K562 (cell line): ENCODE data around the gene VILL. TPM values are rescaled to one million over a fixed set of nuclear protein-coding genes. Genes with fewer than 3 reads are reported as not detected.
A peak's percentile ranks its signal among the peaks of the same experiment; 100 is the strongest.

Source experiments
- ATAC-seq: fragments of 200-7000 bp; cut with Tn5 transposase; 3 replicates; pipeline ENCODE4 v1.9.1; 2020; ENCODE audit warnings: moderate library complexity
- BruUV-seq: library from RNA; stranded (reverse); fragments of 400-500 nt; replicated peaks from 2 replicates; lab custom pipeline; 2021; lab: Mats Ljungman, UMichigan
- CTCF ChIA-PET: fragments of 300-600 bp; formaldehyde crosslinking; extraction: SDS; loops from one replicate; lab custom pipeline; 2021; ENCODE audit warnings: low intra/inter-chr PET ratio; lab: Yijun Ruan, JAX
- POLR2A ChIA-PET: fragments of 300-600, 350-650 bp; sonication (Branson Sonifier 250); formaldehyde crosslinking; extraction: SDS; loops from one replicate; lab custom pipeline; 2021; ENCODE audit warnings: antibody characterized with exemption, inconsistent platforms; lab: Yijun Ruan, JAX
- DNase-seq, 4 experiments: peaks; one replicate each; pipeline versions ENCODE4 v3.0.0 to v3.0.0-alpha.2; 2011 to 2018; ENCODE audit warnings: low spot score in 3 of 4, mixed read lengths in 3 of 4; ENCODE audit errors: extremely low read depth in 1 of 4
- FAIRE-seq: peaks from 2 replicates; lab custom pipeline; 2011; peaks lifted over from hg19 to GRCh38; lab: Jason Lieb, UNC
- H2AFZ ChIP-seq: 2 replicates; pipeline ENCODE4 v1.6.0; 2011; ENCODE audit warnings: low read depth, low read length, control low read depth, inconsistent platforms
- H3K27ac ChIP-seq: fragments of 200-600 bp; 3 replicates; pipeline ENCODE4 v1.8.0; 2011; ENCODE audit warnings: low read depth, mild to moderate bottlenecking, control low read depth, inconsistent platforms, low read length, moderate library complexity, mixed read lengths; ENCODE audit errors: extremely low read depth
- H3K27me3 ChIP-seq, 2 experiments: fragments of 300-600 bp in 1 of 2; 2 replicates in 1 of 2; 3 replicates in 1 of 2; pipeline versions ENCODE4 v1.6.0 to v1.8.0; 2011; ENCODE audit warnings: inconsistent platforms in 2 of 2, low read length in 2 of 2, mild to moderate bottlenecking in 1 of 2, mixed read lengths in 1 of 2, moderate library complexity in 1 of 2; ENCODE audit not compliant: control insufficient read depth in 2 of 2, insufficient read depth in 2 of 2
- H3K36me3 ChIP-seq: fragments of 300-600 bp; 3 replicates; pipeline ENCODE4 v1.8.0; 2011; ENCODE audit warnings: mild to moderate bottlenecking, low read length, inconsistent platforms; ENCODE audit not compliant: control insufficient read depth, insufficient read depth
- H3K4me1 ChIP-seq, 2 experiments: fragments of 200-600 bp in 1 of 2; replicated peaks in 1 of 2; 2 replicates in 1 of 2; 3 replicates in 1 of 2; pipeline versions ENCODE4 v1.5.1 to v1.8.0; 2011; ENCODE audit warnings: inconsistent platforms in 2 of 2, low read length in 2 of 2, mild to moderate bottlenecking in 1 of 2, mixed read lengths in 1 of 2, moderate library complexity in 1 of 2; ENCODE audit not compliant: control insufficient read depth in 2 of 2, insufficient read depth in 2 of 2
- H3K4me2 ChIP-seq: 2 replicates; pipeline ENCODE4 v1.6.1; 2011; ENCODE audit warnings: low read length, control low read depth, inconsistent platforms, mixed read lengths; ENCODE audit not compliant: insufficient read depth
- H3K4me3 ChIP-seq: fragments of 200-600 bp; sonication (generic), shearing (Covaris generic); 2 replicates; pipeline ENCODE4 v1.5.1; 2016; ENCODE audit warnings: control low read depth, inconsistent platforms
- H3K79me2 ChIP-seq: fragments of 200-600 bp; 3 replicates; pipeline ENCODE4 v1.8.0; 2011; ENCODE audit warnings: low read length, inconsistent platforms; ENCODE audit not compliant: control insufficient read depth, insufficient read depth
- H3K9ac ChIP-seq, 2 experiments: 2 replicates each; pipeline versions ENCODE4 v1.6.0 to v1.6.1; 2011; ENCODE audit warnings: low read depth in 2 of 2, low read length in 2 of 2, control low read depth in 1 of 2, inconsistent platforms in 1 of 2, mild to moderate bottlenecking in 1 of 2, mixed read lengths in 1 of 2; ENCODE audit not compliant: insufficient read depth in 1 of 2
- H3K9me1 ChIP-seq: one replicate; pipeline ENCODE4 v1.6.0; 2011; ENCODE audit warnings: inconsistent platforms, mild to moderate bottlenecking, low read length, moderate library complexity; ENCODE audit not compliant: control insufficient read depth, insufficient read depth
- H3K9me3 ChIP-seq: replicated peaks from 2 replicates; pipeline ENCODE4 v1.5.1; 2011; ENCODE audit warnings: low read depth, low read length, inconsistent platforms; ENCODE audit not compliant: control insufficient read depth, insufficient read depth
- H4K20me1 ChIP-seq: replicated peaks from 2 replicates; pipeline ENCODE4 v1.6.1; 2011; ENCODE audit warnings: low read length, inconsistent platforms, mixed read lengths; ENCODE audit not compliant: control insufficient read depth, insufficient read depth
- ATF7 ChIP-seq: fragments of 450-650 bp; IDR thresholded peaks from 2 replicates; pipeline ENCODE4 v1.7.1; 2014; ENCODE audit warnings: mild to moderate bottlenecking, moderate library complexity
- CREB1 ChIP-seq, 2 experiments: sonication (generic) in 1 of 2; formaldehyde crosslinking in 1 of 2; IDR thresholded peaks; 2 replicates each; pipeline versions ENCODE4 v1.6.1 to v1.8.0; 2012 to 2022; ENCODE audit warnings: inconsistent platforms in 1 of 2, mild to moderate bottlenecking in 1 of 2, missing genetic modification reagents in 1 of 2, moderate library complexity in 1 of 2
- FOXK1 ChIP-seq: sonication (generic); formaldehyde crosslinking; IDR thresholded peaks from 2 replicates; pipeline ENCODE4 v1.8.0; 2022; ENCODE audit warnings: missing genetic modification reagents, mild to moderate bottlenecking, borderline replicate concordance
- KDM4B ChIP-seq, 2 experiments: fragments of 450-650 bp in 1 of 2; sonication (generic) in 1 of 2; IDR thresholded peaks; 2 replicates each; pipeline ENCODE4 v1.6.1; 2016 to 2017; ENCODE audit warnings: borderline replicate concordance in 2 of 2, antibody characterized with exemption in 1 of 2, low read depth in 1 of 2, mild to moderate bottlenecking in 1 of 2
- NFIX ChIP-seq: fragments of 250-450 bp; sonication (Bioruptor Pico); IDR thresholded peaks from 2 replicates; pipeline ENCODE4 v1.4.0; 2020; ENCODE audit warnings: low read depth, mild to moderate bottlenecking, moderate library complexity
- POLR2G ChIP-seq: fragments of 200-400 bp; formaldehyde crosslinking; IDR thresholded peaks from 2 replicates; pipeline ENCODE4 v1.6.1; 2017; ENCODE audit warnings: low read depth, mild to moderate bottlenecking, antibody characterized with exemption, low read length, moderate library complexity
- RFX5 ChIP-seq: IDR thresholded peaks from 2 replicates; pipeline ENCODE4 v1.6.1; 2011; ENCODE audit warnings: low read depth, mild to moderate bottlenecking, improper control_type of control experiment, low read length
- ZBTB40 ChIP-seq, 2 experiments: fragments of 450-650 bp in 1 of 2; sonication (generic) in 1 of 2; formaldehyde crosslinking in 1 of 2; IDR thresholded peaks; 2 replicates each; pipeline versions ENCODE4 v1.7.1 to v1.9.0; 2016 to 2022; ENCODE audit warnings: inconsistent platforms in 1 of 2, mild to moderate bottlenecking in 1 of 2, missing genetic modification reagents in 1 of 2
- ZNF133 ChIP-seq: fragments of 250-450 bp; sonication (Bioruptor Pico); IDR thresholded peaks from 2 replicates; pipeline ENCODE4 v1.4.0; 2020; ENCODE audit warnings: mild to moderate bottlenecking
- WGBS: fragments of 100-300 bp; shearing (Covaris generic); methylation state at CpG from one replicate; pipeline ENCODE4 v1.1.6; 2016; ENCODE audit warnings: low coverage, mixed read lengths; ENCODE audit not compliant: insufficient coverage; ENCODE audit errors: missing lambda C conversion rate; 5-methylcytosine and 5-hydroxymethylcytosine counted together
- in situ Hi-C: fragments of 300-500 bp; cut with MboI; formaldehyde crosslinking; loops from 4 replicates; pipeline ENCODE4 v1.15.0; 2018; ENCODE audit warnings: inconsistent platforms, mixed read lengths
- intact Hi-C: fragments of 100-400 bp; cut with micrococcal nuclease; formaldehyde crosslinking; loops from 2 replicates; pipeline ENCODE4 v1.14.2; 2022
- polyA plus RNA-seq, 8 experiments: library from polyadenylated mRNA; depleted of rRNA in 4 of 8; stranded (reverse) in 5 of 8; unstranded in 3 of 8; fragments of >200 nt; fragmentation: Nextera tagmentation in 2 of 8; fragmentation: Illumina TruSeq in 1 of 8; extraction: Ambion mirVana in 2 of 8; extraction: Trizol in 1 of 8; gene quantifications; 2 replicates each; pipeline versions ENCODE4 v1.2.1 to v1.2.3, GENCODE V29; 2011 to 2014; ENCODE audit warnings: inconsistent platforms in 1 of 8, missing spikeins in 1 of 8
- total RNA-seq, 7 experiments: library from RNA; depleted of rRNA in 6 of 7; stranded (reverse); fragments of >200 nt in 6 of 7; fragmentation: Illumina TruSeq in 2 of 7; extraction: Trizol in 2 of 7; gene quantifications; 2 replicates each; pipeline versions ENCODE4 v1.2.1 to v1.2.3, GENCODE V29; 2011 to 2021; ENCODE audit warnings: low replicate concordance in 1 of 7

Gene VILL
- total and polyA plus RNA-seq, 9 of the 15 experiments (the other 6 are each of a cell fraction or from before 2014, with no cell fraction given): 0.11 to 16.0 (median 8.8) TPM

GRCh38 chr3:38003817-38004414, 13.3 kb downstream of the VILL start:
- peaks cover 10 to 49% of the 10 kb centered on the region in 2 experiments for H3K4me1 ChIP-seq
- H2AFZ ChIP-seq: no peak overlapping the region
- H3K9me1 ChIP-seq: peaks cover 6% of the 10 kb centered on the region
- no peaks in the 10 kb centered on the region for H3K79me2 ChIP-seq
- ChIA-PET POLR2A (interaction anchor here (0.5 to 1.2 kb wide), 8 partner anchors 10 to 184 kb away, joined by 3 to 4 read pairs (median 3); no protein-coding TSS in a partner anchor), CTCF (interaction anchor here (0.6 to 5.0 kb wide), 7 partner anchors 28 to 996 kb away, joined by 3 to 62 read pairs (median 5); partner anchors contain the start of gene DLEC1)
- peak overlapping the region in 1 of 2 experiments; percentile 4; a peak in 2 of 4 replicates for H3K9ac ChIP-seq
- in situ Hi-C loops: no loop called here
- intact Hi-C loops: loop anchor here (1.0 kb wide), 2 partner anchors 30 to 36 kb away; no protein-coding TSS in a partner anchor
- H3K27ac ChIP-seq: no peak overlapping the region; the same call in 2 of the 3 replicates
- H3K4me3 ChIP-seq: no peak overlapping the region
- DNase-seq (no peak), ATAC-seq (peak; percentile 3), FAIRE-seq (no peak)
- no peaks in the 10 kb centered on the region for H3K9me3 ChIP-seq
- 59% methylated on average over 9 of the region's 11 CpGs for WGBS
- no peak overlapping the region for H3K4me2 ChIP-seq
- no peaks in the 10 kb centered on the region for H3K27me3 ChIP-seq
- peaks cover 14% of the 10 kb centered on the region for H4K20me1 ChIP-seq
- no TSS peak for BruUV-seq
- peaks cover 75% of the 10 kb centered on the region for H3K36me3 ChIP-seq
- TF ChIP-seq KDM4B (IDR thresholded peaks at IDR 0.05; ENCODE audit: borderline replicate concordance in 2 of 2, low read depth in 1 of 2) (0 out of 4 replicates have a peak, but pooled peaks of 1 of the 2 experiments have one; percentile 40), CREB1 (IDR thresholded peaks at IDR 0.05) (no peak), CREB1 (CRISPR knock-in tag; IDR thresholded peaks at IDR 0.05) (no peak), ATF7 (peak; percentile 55; the same call in 1 of the 2 replicates), FOXK1 (0 out of 2 replicates have a peak, but pooled peaks have one; percentile 12), NFIX (CRISPR knock-in tag) (no peak), POLR2G (0 out of 2 replicates have a peak, but pooled peaks have one; percentile 49), RFX5 (no peak), ZBTB40 (IDR thresholded peaks at IDR 0.05) (no peak), ZBTB40 (CRISPR knock-in tag; IDR thresholded peaks at IDR 0.05) (no peak), ZNF133 (CRISPR knock-in tag) (no peak)
